Stimulated activated CD4-positive, alpha-beta T cell treated with anti-CD3 and anti-CD28 coated beads, Interleukin-15, amount 100 ng/mL, for 24 hours (primary cell): ENCODE measurements around the gene MRC1.

Experiments
- DNase-seq: peaks from one replicate; pipeline ENCODE4 v3.0.0-alpha.2; 2020

The MRC1 gene

GRCh38 chr10:17848646-17849045 is 39.5 kb downstream of the MRC1 start:
- no peak for DNase-seq

- DNase-seq = no peak
Observed at GRCh38 chr10:17850501-17850900, 41.4 kb downstream of the MRC1 start.

- no peak for DNase-seq
Observed at GRCh38 chr10:17851611-17852010, 42.5 kb downstream of the MRC1 start.

- no peak for DNase-seq
Observed at GRCh38 chr10:17854044-17854652, 45.0 kb downstream of the MRC1 start.

- no peak for DNase-seq
Observed at GRCh38 chr10:17857040-17857439, 47.9 kb downstream of the MRC1 start.

- DNase-seq = no peak
Observed at GRCh38 chr10:17859492-17860156, 50.5 kb downstream of the MRC1 start.

GRCh38 chr10:17861760-17862159 is 52.6 kb downstream of the MRC1 start:
- DNase-seq = no peak

- no peak for DNase-seq
Observed at GRCh38 chr10:17865351-17865750, 56.2 kb downstream of the MRC1 start.

- no peak for DNase-seq
Observed at GRCh38 chr10:17866346-17866745, 57.2 kb downstream of the MRC1 start.

GRCh38 chr10:17867056-17867455 is 57.9 kb downstream of the MRC1 start:
- DNase-seq = no peak

- DNase-seq = no peak
Observed at GRCh38 chr10:17871036-17871435, 61.9 kb downstream of the MRC1 start.

- no peak for DNase-seq
Observed at GRCh38 chr10:17872191-17873091, 63.3 kb downstream of the MRC1 start.

- no peak for DNase-seq
Observed at GRCh38 chr10:17873946-17874345, 64.8 kb downstream of the MRC1 start.

GRCh38 chr10:17877121-17877520 is 68.0 kb downstream of the MRC1 start:
- DNase-seq = no peak

GRCh38 chr10:17878896-17879295 is 69.7 kb downstream of the MRC1 start:
- no peak for DNase-seq

GRCh38 chr10:17880601-17881000 is 71.5 kb downstream of the MRC1 start:
- DNase-seq = no peak

GRCh38 chr10:17882557-17882956 is 73.4 kb downstream of the MRC1 start:
- no peak for DNase-seq

- DNase-seq = no peak
Observed at GRCh38 chr10:17883621-17884020, 74.5 kb downstream of the MRC1 start.

GRCh38 chr10:17888189-17888588 is 79.0 kb downstream of the MRC1 start:
- no peak for DNase-seq

- DNase-seq = no peak
Observed at GRCh38 chr10:17891435-17891834, 82.3 kb downstream of the MRC1 start.

GRCh38 chr10:17904564-17904963 is 95.4 kb downstream of the MRC1 start:
- no peak for DNase-seq

GRCh38 chr10:17905491-17905890 is 96.3 kb downstream of the MRC1 start:
- DNase-seq = no peak

- no peak for DNase-seq
Observed at GRCh38 chr10:17906002-17906401, 96.9 kb downstream of the MRC1 start.

- DNase-seq = no peak
Observed at GRCh38 chr10:17907641-17908040, 98.5 kb downstream of the MRC1 start.
